K562 (cell line): ENCODE measurements around the gene KCNQ5. TPM values are rescaled to one million over a fixed set of nuclear protein-coding genes. Genes with fewer than 3 reads are reported as not detected.

Experiments
- ATAC-seq: fragments of 200-7000 bp; cut with Tn5 transposase; 3 replicates; pipeline ENCODE4 v1.9.1; 2020; ENCODE audit warnings: moderate library complexity
- BruUV-seq: library from RNA; stranded (reverse); fragments of 400-500 nt; replicated peaks from 2 replicates; lab custom pipeline; 2021; lab: Mats Ljungman, UMichigan
- CTCF ChIA-PET: fragments of 300-600 bp; formaldehyde crosslinking; extraction: SDS; loops from one replicate; lab custom pipeline; 2021; ENCODE audit warnings: low intra/inter-chr PET ratio; lab: Yijun Ruan, JAX
- POLR2A ChIA-PET: fragments of 300-600, 350-650 bp; sonication (Branson Sonifier 250); formaldehyde crosslinking; extraction: SDS; loops from one replicate; lab custom pipeline; 2021; ENCODE audit warnings: antibody characterized with exemption, inconsistent platforms; lab: Yijun Ruan, JAX
- DNase-seq, 4 experiments: peaks; one replicate each; pipeline versions ENCODE4 v3.0.0 to v3.0.0-alpha.2; 2011 to 2018; ENCODE audit warnings: low spot score in 3 of 4, mixed read lengths in 3 of 4; ENCODE audit errors: extremely low read depth in 1 of 4
- FAIRE-seq: peaks from 2 replicates; lab custom pipeline; 2011; peaks lifted over from hg19 to GRCh38; lab: Jason Lieb, UNC
- H2AFZ ChIP-seq: 2 replicates; pipeline ENCODE4 v1.6.0; 2011; ENCODE audit warnings: low read depth, low read length, control low read depth, inconsistent platforms
- H3K27ac ChIP-seq: fragments of 200-600 bp; 3 replicates; pipeline ENCODE4 v1.8.0; 2011; ENCODE audit warnings: low read depth, mild to moderate bottlenecking, control low read depth, inconsistent platforms, low read length, moderate library complexity, mixed read lengths; ENCODE audit errors: extremely low read depth
- H3K27me3 ChIP-seq, 2 experiments: fragments of 300-600 bp in 1 of 2; 2 replicates in 1 of 2; 3 replicates in 1 of 2; pipeline versions ENCODE4 v1.6.0 to v1.8.0; 2011; ENCODE audit warnings: inconsistent platforms in 2 of 2, low read length in 2 of 2, mild to moderate bottlenecking in 1 of 2, mixed read lengths in 1 of 2, moderate library complexity in 1 of 2; ENCODE audit not compliant: control insufficient read depth in 2 of 2, insufficient read depth in 2 of 2
- H3K36me3 ChIP-seq: fragments of 300-600 bp; 3 replicates; pipeline ENCODE4 v1.8.0; 2011; ENCODE audit warnings: mild to moderate bottlenecking, low read length, inconsistent platforms; ENCODE audit not compliant: control insufficient read depth, insufficient read depth
- H3K4me1 ChIP-seq, 2 experiments: fragments of 200-600 bp in 1 of 2; replicated peaks in 1 of 2; 2 replicates in 1 of 2; 3 replicates in 1 of 2; pipeline versions ENCODE4 v1.5.1 to v1.8.0; 2011; ENCODE audit warnings: inconsistent platforms in 2 of 2, low read length in 2 of 2, mild to moderate bottlenecking in 1 of 2, mixed read lengths in 1 of 2, moderate library complexity in 1 of 2; ENCODE audit not compliant: control insufficient read depth in 2 of 2, insufficient read depth in 2 of 2
- H3K4me2 ChIP-seq: 2 replicates; pipeline ENCODE4 v1.6.1; 2011; ENCODE audit warnings: low read length, control low read depth, inconsistent platforms, mixed read lengths; ENCODE audit not compliant: insufficient read depth
- H3K4me3 ChIP-seq: fragments of 200-600 bp; sonication (generic), shearing (Covaris generic); 2 replicates; pipeline ENCODE4 v1.5.1; 2016; ENCODE audit warnings: control low read depth, inconsistent platforms
- H3K79me2 ChIP-seq: fragments of 200-600 bp; 3 replicates; pipeline ENCODE4 v1.8.0; 2011; ENCODE audit warnings: low read length, inconsistent platforms; ENCODE audit not compliant: control insufficient read depth, insufficient read depth
- H3K9ac ChIP-seq, 2 experiments: 2 replicates each; pipeline versions ENCODE4 v1.6.0 to v1.6.1; 2011; ENCODE audit warnings: low read depth in 2 of 2, low read length in 2 of 2, control low read depth in 1 of 2, inconsistent platforms in 1 of 2, mild to moderate bottlenecking in 1 of 2, mixed read lengths in 1 of 2; ENCODE audit not compliant: insufficient read depth in 1 of 2
- H3K9me1 ChIP-seq: one replicate; pipeline ENCODE4 v1.6.0; 2011; ENCODE audit warnings: inconsistent platforms, mild to moderate bottlenecking, low read length, moderate library complexity; ENCODE audit not compliant: control insufficient read depth, insufficient read depth
- H3K9me3 ChIP-seq: replicated peaks from 2 replicates; pipeline ENCODE4 v1.5.1; 2011; ENCODE audit warnings: low read depth, low read length, inconsistent platforms; ENCODE audit not compliant: control insufficient read depth, insufficient read depth
- H4K20me1 ChIP-seq: replicated peaks from 2 replicates; pipeline ENCODE4 v1.6.1; 2011; ENCODE audit warnings: low read length, inconsistent platforms, mixed read lengths; ENCODE audit not compliant: control insufficient read depth, insufficient read depth
- BDP1 ChIP-seq: IDR thresholded peaks from 3 replicates; pipeline ENCODE4 v1.6.1; 2011; ENCODE audit not compliant: insufficient read length, insufficient read depth
- BRF1 ChIP-seq: IDR thresholded peaks from 3 replicates; pipeline ENCODE4 v1.6.1; 2011; ENCODE audit warnings: borderline replicate concordance, mild to moderate bottlenecking; ENCODE audit not compliant: insufficient read length; ENCODE audit errors: extremely low read depth
- CCNT2 ChIP-seq: IDR thresholded peaks from 2 replicates; pipeline ENCODE4 v1.6.1; 2011; ENCODE audit warnings: borderline replicate concordance, low read depth, mild to moderate bottlenecking, moderate library complexity, mixed read lengths, low read length; ENCODE audit not compliant: insufficient read length; ENCODE audit errors: extremely low read depth
- DIDO1 ChIP-seq: fragments of 450-650 bp; IDR thresholded peaks from 2 replicates; pipeline ENCODE4 v1.6.1; 2016; ENCODE audit warnings: low read depth, missing biosample characterization, missing genetic modification characterization
- E2F3 ChIP-seq: fragments of 250-450 bp; sonication (Bioruptor Pico); IDR thresholded peaks from 2 replicates; pipeline ENCODE4 v1.4.0; 2020; ENCODE audit warnings: mild to moderate bottlenecking
- ETV6 ChIP-seq, 3 experiments: fragments of 150-350 bp in 1 of 3; sonication (generic) in 1 of 3; formaldehyde crosslinking in 1 of 3; IDR thresholded peaks; 2 replicates each; pipeline versions ENCODE4 v1.6.1 to v1.8.0; 2014 to 2022; ENCODE audit warnings: borderline replicate concordance in 2 of 3, low read depth in 2 of 3, antibody characterized with exemption in 1 of 3, low read length in 1 of 3, mild to moderate bottlenecking in 1 of 3, missing genetic modification reagents in 1 of 3
- HNRNPK ChIP-seq: fragments of 200-400 bp; formaldehyde crosslinking; IDR thresholded peaks from one replicate; pipeline ENCODE4 v1.6.1; 2018; ENCODE audit warnings: mild to moderate bottlenecking, low read depth, low read length; ENCODE audit not compliant: poor library complexity, severe bottlenecking
- HSF4 ChIP-seq: fragments of 250-450 bp; sonication (Bioruptor Pico); IDR thresholded peaks from 2 replicates; pipeline ENCODE4 v2.1.2; 2022; ENCODE audit warnings: mild to moderate bottlenecking, moderate library complexity, borderline replicate concordance
- MECOM ChIP-seq: fragments of 250-450 bp; sonication (Bioruptor Pico); IDR thresholded peaks from 2 replicates; pipeline ENCODE4 v1.8.0; 2022; ENCODE audit warnings: inconsistent platforms
- NFIX ChIP-seq: fragments of 250-450 bp; sonication (Bioruptor Pico); IDR thresholded peaks from 2 replicates; pipeline ENCODE4 v1.4.0; 2020; ENCODE audit warnings: low read depth, mild to moderate bottlenecking, moderate library complexity
- XRCC4 ChIP-seq: IDR thresholded peaks from one replicate; pipeline ENCODE4 v1.6.1; 2011; ENCODE audit not compliant: insufficient read depth, insufficient read length; ENCODE audit errors: extremely low read depth
- ZFP30 ChIP-seq: fragments of 250-450 bp; sonication (Bioruptor Pico); IDR thresholded peaks from 2 replicates; pipeline ENCODE4 v1.8.0; 2022; ENCODE audit warnings: moderate library complexity, mild to moderate bottlenecking, inconsistent platforms, borderline replicate concordance
- ZNF785 ChIP-seq: fragments of 250-450 bp; sonication (Bioruptor Pico); IDR thresholded peaks from 2 replicates; pipeline ENCODE4 v1.4.0; 2020; ENCODE audit warnings: mild to moderate bottlenecking
- WGBS: fragments of 100-300 bp; shearing (Covaris generic); methylation state at CpG from one replicate; pipeline ENCODE4 v1.1.6; 2016; ENCODE audit warnings: low coverage, mixed read lengths; ENCODE audit not compliant: insufficient coverage; ENCODE audit errors: missing lambda C conversion rate; 5-methylcytosine and 5-hydroxymethylcytosine counted together
- in situ Hi-C: fragments of 300-500 bp; cut with MboI; formaldehyde crosslinking; loops from 4 replicates; pipeline ENCODE4 v1.15.0; 2018; ENCODE audit warnings: inconsistent platforms, mixed read lengths
- intact Hi-C: fragments of 100-400 bp; cut with micrococcal nuclease; formaldehyde crosslinking; loops from 2 replicates; pipeline ENCODE4 v1.14.2; 2022
- polyA plus RNA-seq, 8 experiments: library from polyadenylated mRNA; depleted of rRNA in 4 of 8; stranded (reverse) in 5 of 8; unstranded in 3 of 8; fragments of >200 nt; fragmentation: Nextera tagmentation in 2 of 8; fragmentation: Illumina TruSeq in 1 of 8; extraction: Ambion mirVana in 2 of 8; extraction: Trizol in 1 of 8; gene quantifications; 2 replicates each; pipeline versions ENCODE4 v1.2.1 to v1.2.3, GENCODE V29; 2011 to 2014; ENCODE audit warnings: inconsistent platforms in 1 of 8, missing spikeins in 1 of 8
- total RNA-seq, 7 experiments: library from RNA; depleted of rRNA in 6 of 7; stranded (reverse); fragments of >200 nt in 6 of 7; fragmentation: Illumina TruSeq in 2 of 7; extraction: Trizol in 2 of 7; gene quantifications; 2 replicates each; pipeline versions ENCODE4 v1.2.1 to v1.2.3, GENCODE V29; 2011 to 2021; ENCODE audit warnings: low replicate concordance in 1 of 7
- TF ChIP-seq, protein P1 (sequence below): fragments of 200-800 bp; sonication (Bioruptor generic); IDR thresholded peaks from 2 replicates; pipeline ENCODE4 v1.6.1; 2017; ENCODE audit warnings: missing genetic modification characterization, missing compliant biosample characterization
- TF ChIP-seq, protein P2 (sequence below): fragments of 450-650 bp; formaldehyde crosslinking; IDR thresholded peaks from 2 replicates; pipeline ENCODE4 v1.4.0; 2022; ENCODE audit warnings: mild to moderate bottlenecking, moderate library complexity

KCNQ5 gene
- total and polyA plus RNA-seq, 9 of the 15 experiments (the other 6 are each of a cell fraction or from before 2014, with no cell fraction given), result 0.31 to 5.9 (median 2.6) TPM

GRCh38 chr6:72650081-72650745 is 28.3 kb downstream of the KCNQ5 start:
- no peaks in the 10 kb centered on the region for H3K4me1 ChIP-seq
- H2AFZ ChIP-seq, result no peak overlapping the region
- in situ Hi-C loops, result no loop called here
- CTCF ChIA-PET, result no interaction called here
- H3K79me2 ChIP-seq, result no peaks in the 10 kb centered on the region
- TF ChIP-seq HSF4 (CRISPR knock-in tag) (no peak), DIDO1 (tag) (no peak), E2F3 (CRISPR knock-in tag) (no peak), XRCC4 (no peak), BRF1 (no peak), ZFP30 (CRISPR knock-in tag) (no peak), CCNT2 (no peak), NFIX (CRISPR knock-in tag) (no peak), BDP1 (no peak), ZNF785 (CRISPR knock-in tag) (no peak), MECOM (CRISPR knock-in tag) (no peak), HNRNPK (no peak), ETV6 (IDR thresholded peaks at IDR 0.05; ENCODE audit: borderline replicate concordance in 1 of 2, low read depth in 2 of 2, low read length in 1 of 2) (no peak), ETV6 (CRISPR knock-in tag; IDR thresholded peaks at IDR 0.05; ENCODE audit: borderline replicate concordance) (no peak)
- TF ChIP-seq, protein P1, sequence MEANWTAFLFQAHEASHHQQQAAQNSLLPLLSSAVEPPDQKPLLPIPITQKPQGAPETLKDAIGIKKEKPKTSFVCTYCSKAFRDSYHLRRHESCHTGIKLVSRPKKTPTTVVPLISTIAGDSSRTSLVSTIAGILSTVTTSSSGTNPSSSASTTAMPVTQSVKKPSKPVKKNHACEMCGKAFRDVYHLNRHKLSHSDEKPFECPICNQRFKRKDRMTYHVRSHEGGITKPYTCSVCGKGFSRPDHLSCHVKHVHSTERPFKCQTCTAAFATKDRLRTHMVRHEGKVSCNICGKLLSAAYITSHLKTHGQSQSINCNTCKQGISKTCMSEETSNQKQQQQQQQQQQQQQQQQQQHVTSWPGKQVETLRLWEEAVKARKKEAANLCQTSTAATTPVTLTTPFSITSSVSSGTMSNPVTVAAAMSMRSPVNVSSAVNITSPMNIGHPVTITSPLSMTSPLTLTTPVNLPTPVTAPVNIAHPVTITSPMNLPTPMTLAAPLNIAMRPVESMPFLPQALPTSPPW, result no peak
- TF ChIP-seq, protein P2, sequence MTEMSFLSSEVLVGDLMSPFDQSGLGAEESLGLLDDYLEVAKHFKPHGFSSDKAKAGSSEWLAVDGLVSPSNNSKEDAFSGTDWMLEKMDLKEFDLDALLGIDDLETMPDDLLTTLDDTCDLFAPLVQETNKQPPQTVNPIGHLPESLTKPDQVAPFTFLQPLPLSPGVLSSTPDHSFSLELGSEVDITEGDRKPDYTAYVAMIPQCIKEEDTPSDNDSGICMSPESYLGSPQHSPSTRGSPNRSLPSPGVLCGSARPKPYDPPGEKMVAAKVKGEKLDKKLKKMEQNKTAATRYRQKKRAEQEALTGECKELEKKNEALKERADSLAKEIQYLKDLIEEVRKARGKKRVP (CRISPR knock-in tag), result no peak
- TF ChIP-seq, all 486 proteins: peak for 0
- H3K4me3 ChIP-seq, result no peak overlapping the region
- H3K27me3 ChIP-seq, result no peaks in the 10 kb centered on the region
- 21% methylated on average over 2 of the region's 2 CpGs for WGBS
- no peak overlapping the region for H3K9ac ChIP-seq
- no peak overlapping the region for H3K27ac ChIP-seq
- H3K9me3 ChIP-seq, result no peaks in the 10 kb centered on the region
- ATAC-seq (no peak), DNase-seq (no peak), FAIRE-seq (no peak)
- BruUV-seq, result no TSS peak
- H3K36me3 ChIP-seq, result no peaks in the 10 kb centered on the region
- no peak overlapping the region for H3K4me2 ChIP-seq
- no peaks in the 10 kb centered on the region for H3K9me1 ChIP-seq
- H4K20me1 ChIP-seq, result no peaks in the 10 kb centered on the region
- POLR2A ChIA-PET, result no interaction called here
- intact Hi-C loops, result no loop called here
